H1 (cell line): ENCODE measurements around the gene SOX10. TPM values are rescaled to one million over a fixed set of nuclear protein-coding genes. Genes with fewer than 3 reads are reported as not detected.

Experiments used
- CHD1 ChIP-seq: IDR thresholded peaks from 2 replicates; pipeline ENCODE4 v1.6.1; 2012; ENCODE audit warnings: low read depth, low read length, improper control_type of control experiment
- CTCF ChIP-seq, 3 experiments: IDR thresholded peaks; 1 replicate in 2 of 3; 2 replicates in 1 of 3; pipeline versions ENCODE4 v1.5.1 to v1.6.1; 2011; ENCODE audit warnings: low read length in 3 of 3, mild to moderate bottlenecking in 3 of 3, inconsistent platforms in 2 of 3, low read depth in 1 of 3, moderate library complexity in 1 of 3; ENCODE audit not compliant: insufficient read depth in 1 of 3; ENCODE audit errors: control extremely low read depth in 1 of 3
- MAX ChIP-seq: IDR thresholded peaks from 2 replicates; pipeline ENCODE4 v1.6.1; 2012; ENCODE audit warnings: inconsistent platforms
- NRF1 ChIP-seq: IDR thresholded peaks from 2 replicates; pipeline ENCODE4 v1.6.1; 2011; ENCODE audit warnings: mild to moderate bottlenecking, low read depth, low read length, improper control_type of control experiment
- RXRA ChIP-seq: IDR thresholded peaks from 2 replicates; pipeline ENCODE4 v1.6.1; 2011; ENCODE audit warnings: low read depth, mild to moderate bottlenecking, low read length, moderate library complexity; ENCODE audit not compliant: insufficient read depth
- SIN3A ChIP-seq, 2 experiments: IDR thresholded peaks in 1 of 2; conservative IDR thresholded peaks in 1 of 2; 2 replicates each; pipeline ENCODE4 v1.6.1; 2011 to 2012; ENCODE audit warnings: low read length in 2 of 2, improper control_type of control experiment in 1 of 2, low read depth in 1 of 2, mild to moderate bottlenecking in 1 of 2
- polyA plus RNA-seq, 7 experiments: library from polyadenylated mRNA; depleted of rRNA in 3 of 7; stranded (reverse) in 5 of 7; unstranded in 2 of 7; fragments of >200 nt in 5 of 7; fragments of 200-250 nt in 2 of 7; gene quantifications; 1 replicate in 5 of 7; 2 replicates in 1 of 7; 4 replicates in 1 of 7; pipeline versions ENCODE4 v1.2.1 to v1.2.3, GENCODE V29; 2011 to 2013; ENCODE audit warnings: missing spikeins in 2 of 7, mixed read lengths in 2 of 7
- total RNA-seq: library from RNA; stranded (reverse); fragmentation: NEBNext Ultra II Directional; extraction: Animal tissue kit (Norgen Biotek cat#: 25700); gene quantifications from 2 replicates; pipeline ENCODE4 v1.2.1, GENCODE V29; 2021

SOX10 gene
- total and polyA plus RNA-seq, 2 of the 8 experiments (the other 6 are each of a cell fraction or from before 2014, with no cell fraction given), result 2.7 TPM

GRCh38 chr22:37943825-37944198, 40.5 kb downstream of the SOX10 start (continued):
- TF ChIP-seq CTCF (IDR thresholded peaks at IDR 0.05; ENCODE audit: control extremely low read depth in 1 of 3, insufficient read depth in 1 of 3, low read depth in 1 of 3, low read length in 3 of 3), result no peak
- TF ChIP-seq SIN3A (conservative IDR thresholded peaks at IDR 0.05 in 1 of 2, IDR thresholded peaks at IDR 0.05 in 1 of 2; ENCODE audit: low read depth in 1 of 2, low read length in 2 of 2), result no peak
- TF ChIP-seq RXRA, result no peak
- TF ChIP-seq CHD1, result no peak
- no peak for TF ChIP-seq NRF1
- no peak for TF ChIP-seq MAX
